K562 (cell line): ENCODE results near the gene LPXN. TPM values are rescaled to one million over a fixed set of nuclear protein-coding genes. Genes with fewer than 3 reads are reported as not detected.

ENCODE experiments used
- ATAC-seq: fragments of 200-7000 bp; cut with Tn5 transposase; 3 replicates; pipeline ENCODE4 v1.9.1; 2020; ENCODE audit warnings: moderate library complexity
- BruUV-seq: library from RNA; stranded (reverse); fragments of 400-500 nt; replicated peaks from 2 replicates; lab custom pipeline; 2021; lab: Mats Ljungman, UMichigan
- CTCF ChIA-PET: fragments of 300-600 bp; formaldehyde crosslinking; extraction: SDS; loops from one replicate; lab custom pipeline; 2021; ENCODE audit warnings: low intra/inter-chr PET ratio; lab: Yijun Ruan, JAX
- POLR2A ChIA-PET: fragments of 300-600, 350-650 bp; sonication (Branson Sonifier 250); formaldehyde crosslinking; extraction: SDS; loops from one replicate; lab custom pipeline; 2021; ENCODE audit warnings: antibody characterized with exemption, inconsistent platforms; lab: Yijun Ruan, JAX
- DNase-seq, 4 experiments: peaks; one replicate each; pipeline versions ENCODE4 v3.0.0 to v3.0.0-alpha.2; 2011 to 2018; ENCODE audit warnings: low spot score in 3 of 4, mixed read lengths in 3 of 4; ENCODE audit errors: extremely low read depth in 1 of 4
- FAIRE-seq: peaks from 2 replicates; lab custom pipeline; 2011; peaks lifted over from hg19 to GRCh38; lab: Jason Lieb, UNC
- H2AFZ ChIP-seq: 2 replicates; pipeline ENCODE4 v1.6.0; 2011; ENCODE audit warnings: low read depth, low read length, control low read depth, inconsistent platforms
- H3K27ac ChIP-seq: fragments of 200-600 bp; 3 replicates; pipeline ENCODE4 v1.8.0; 2011; ENCODE audit warnings: low read depth, mild to moderate bottlenecking, control low read depth, inconsistent platforms, low read length, moderate library complexity, mixed read lengths; ENCODE audit errors: extremely low read depth
- H3K27me3 ChIP-seq, 2 experiments: fragments of 300-600 bp in 1 of 2; 2 replicates in 1 of 2; 3 replicates in 1 of 2; pipeline versions ENCODE4 v1.6.0 to v1.8.0; 2011; ENCODE audit warnings: inconsistent platforms in 2 of 2, low read length in 2 of 2, mild to moderate bottlenecking in 1 of 2, mixed read lengths in 1 of 2, moderate library complexity in 1 of 2; ENCODE audit not compliant: control insufficient read depth in 2 of 2, insufficient read depth in 2 of 2
- H3K36me3 ChIP-seq: fragments of 300-600 bp; 3 replicates; pipeline ENCODE4 v1.8.0; 2011; ENCODE audit warnings: mild to moderate bottlenecking, low read length, inconsistent platforms; ENCODE audit not compliant: control insufficient read depth, insufficient read depth
- H3K4me1 ChIP-seq, 2 experiments: fragments of 200-600 bp in 1 of 2; replicated peaks in 1 of 2; 2 replicates in 1 of 2; 3 replicates in 1 of 2; pipeline versions ENCODE4 v1.5.1 to v1.8.0; 2011; ENCODE audit warnings: inconsistent platforms in 2 of 2, low read length in 2 of 2, mild to moderate bottlenecking in 1 of 2, mixed read lengths in 1 of 2, moderate library complexity in 1 of 2; ENCODE audit not compliant: control insufficient read depth in 2 of 2, insufficient read depth in 2 of 2
- H3K4me2 ChIP-seq: 2 replicates; pipeline ENCODE4 v1.6.1; 2011; ENCODE audit warnings: low read length, control low read depth, inconsistent platforms, mixed read lengths; ENCODE audit not compliant: insufficient read depth
- H3K4me3 ChIP-seq: fragments of 200-600 bp; sonication (generic), shearing (Covaris generic); 2 replicates; pipeline ENCODE4 v1.5.1; 2016; ENCODE audit warnings: control low read depth, inconsistent platforms
- H3K79me2 ChIP-seq: fragments of 200-600 bp; 3 replicates; pipeline ENCODE4 v1.8.0; 2011; ENCODE audit warnings: low read length, inconsistent platforms; ENCODE audit not compliant: control insufficient read depth, insufficient read depth
- H3K9ac ChIP-seq, 2 experiments: 2 replicates each; pipeline versions ENCODE4 v1.6.0 to v1.6.1; 2011; ENCODE audit warnings: low read depth in 2 of 2, low read length in 2 of 2, control low read depth in 1 of 2, inconsistent platforms in 1 of 2, mild to moderate bottlenecking in 1 of 2, mixed read lengths in 1 of 2; ENCODE audit not compliant: insufficient read depth in 1 of 2
- H3K9me1 ChIP-seq: one replicate; pipeline ENCODE4 v1.6.0; 2011; ENCODE audit warnings: inconsistent platforms, mild to moderate bottlenecking, low read length, moderate library complexity; ENCODE audit not compliant: control insufficient read depth, insufficient read depth
- H3K9me3 ChIP-seq: replicated peaks from 2 replicates; pipeline ENCODE4 v1.5.1; 2011; ENCODE audit warnings: low read depth, low read length, inconsistent platforms; ENCODE audit not compliant: control insufficient read depth, insufficient read depth
- H4K20me1 ChIP-seq: replicated peaks from 2 replicates; pipeline ENCODE4 v1.6.1; 2011; ENCODE audit warnings: low read length, inconsistent platforms, mixed read lengths; ENCODE audit not compliant: control insufficient read depth, insufficient read depth
- BCLAF1 ChIP-seq, 2 experiments: fragments of 450-650 bp in 1 of 2; IDR thresholded peaks; 2 replicates each; pipeline ENCODE4 v1.6.1; 2011 to 2017; ENCODE audit warnings: low read depth in 2 of 2, antibody characterized with exemption in 1 of 2, borderline replicate concordance in 1 of 2, low read length in 1 of 2, mild to moderate bottlenecking in 1 of 2, mixed read lengths in 1 of 2; ENCODE audit not compliant: control insufficient read depth in 1 of 2
- CC2D1A ChIP-seq: fragments of 450-650 bp; IDR thresholded peaks from 2 replicates; pipeline ENCODE4 v1.6.1; 2017; ENCODE audit warnings: mild to moderate bottlenecking
- CHD4 ChIP-seq: fragments of 200-600 bp; sonication (generic); IDR thresholded peaks from 3 replicates; pipeline ENCODE4 v1.6.1; 2012; ENCODE audit warnings: low read depth, mild to moderate bottlenecking, mixed read lengths, low read length, inconsistent platforms; ENCODE audit not compliant: insufficient read depth, insufficient replicate concordance, poor library complexity, severe bottlenecking
- CSDE1 ChIP-seq, 2 experiments: fragments of 450-650 bp; IDR thresholded peaks; 2 replicates each; pipeline ENCODE4 v1.6.1; 2016; ENCODE audit warnings: mild to moderate bottlenecking in 1 of 2
- E2F4 ChIP-seq: sonication (generic); formaldehyde crosslinking; IDR thresholded peaks from 2 replicates; pipeline ENCODE4 v1.8.0; 2022; ENCODE audit warnings: mild to moderate bottlenecking, low read depth, missing genetic modification reagents
- ERF ChIP-seq: fragments of 450-650 bp; formaldehyde crosslinking; IDR thresholded peaks from 2 replicates; pipeline ENCODE4 v1.4.0; 2020; ENCODE audit warnings: mild to moderate bottlenecking, mixed read lengths
- HNRNPLL ChIP-seq: fragments of 200-400 bp; formaldehyde crosslinking; IDR thresholded peaks from 2 replicates; pipeline ENCODE4 v1.6.1; 2017; ENCODE audit warnings: low read length, low read depth, mild to moderate bottlenecking; ENCODE audit not compliant: poor library complexity, severe bottlenecking
- HOMEZ ChIP-seq: fragments of 250-450 bp; sonication (Bioruptor Pico); IDR thresholded peaks from 2 replicates; pipeline ENCODE4 v1.4.0; 2020; ENCODE audit warnings: mild to moderate bottlenecking, moderate library complexity
- KDM5B ChIP-seq: fragments of 200-600 bp; sonication (generic); IDR thresholded peaks from 2 replicates; pipeline ENCODE4 v1.6.1; 2012; ENCODE audit warnings: low read depth, mild to moderate bottlenecking, moderate library complexity, low read length, control low read depth, inconsistent platforms; ENCODE audit not compliant: insufficient replicate concordance
- MXI1 ChIP-seq: IDR thresholded peaks from 2 replicates; pipeline ENCODE4 v1.6.1; 2011; ENCODE audit warnings: low read depth, mild to moderate bottlenecking, improper control_type of control experiment, low read length
- POLR2AphosphoS5 ChIP-seq: IDR thresholded peaks from 2 replicates; pipeline ENCODE4 v1.6.1; 2011; ENCODE audit warnings: mild to moderate bottlenecking, low read depth, low read length, moderate library complexity; ENCODE audit not compliant: control insufficient read depth, insufficient read depth
- SMARCE1 ChIP-seq: fragments of 450-650 bp; IDR thresholded peaks from 2 replicates; pipeline ENCODE4 v1.7.1; 2016; ENCODE audit warnings: mild to moderate bottlenecking
- TFAM ChIP-seq: fragments of 250-450 bp; sonication (Bioruptor Pico); conservative IDR thresholded peaks from 2 replicates; pipeline ENCODE4 v1.5.0; 2021; ENCODE audit warnings: mild to moderate bottlenecking, moderate library complexity
- ZNF583 ChIP-seq: fragments of 250-450 bp; sonication (Bioruptor Pico); IDR thresholded peaks from 2 replicates; pipeline ENCODE4 v1.4.0; 2020
- ZNF586 ChIP-seq: fragments of 450-650 bp; formaldehyde crosslinking; conservative IDR thresholded peaks from 2 replicates; pipeline ENCODE4 v1.4.0; 2020; ENCODE audit warnings: mild to moderate bottlenecking, moderate library complexity
- WGBS: fragments of 100-300 bp; shearing (Covaris generic); methylation state at CpG from one replicate; pipeline ENCODE4 v1.1.6; 2016; ENCODE audit warnings: low coverage, mixed read lengths; ENCODE audit not compliant: insufficient coverage; ENCODE audit errors: missing lambda C conversion rate; 5-methylcytosine and 5-hydroxymethylcytosine counted together
- in situ Hi-C: fragments of 300-500 bp; cut with MboI; formaldehyde crosslinking; loops from 4 replicates; pipeline ENCODE4 v1.15.0; 2018; ENCODE audit warnings: inconsistent platforms, mixed read lengths
- intact Hi-C: fragments of 100-400 bp; cut with micrococcal nuclease; formaldehyde crosslinking; loops from 2 replicates; pipeline ENCODE4 v1.14.2; 2022
- polyA plus RNA-seq, 8 experiments: library from polyadenylated mRNA; depleted of rRNA in 4 of 8; stranded (reverse) in 5 of 8; unstranded in 3 of 8; fragments of >200 nt; fragmentation: Nextera tagmentation in 2 of 8; fragmentation: Illumina TruSeq in 1 of 8; extraction: Ambion mirVana in 2 of 8; extraction: Trizol in 1 of 8; gene quantifications; 2 replicates each; pipeline versions ENCODE4 v1.2.1 to v1.2.3, GENCODE V29; 2011 to 2014; ENCODE audit warnings: inconsistent platforms in 1 of 8, missing spikeins in 1 of 8
- total RNA-seq, 7 experiments: library from RNA; depleted of rRNA in 6 of 7; stranded (reverse); fragments of >200 nt in 6 of 7; fragmentation: Illumina TruSeq in 2 of 7; extraction: Trizol in 2 of 7; gene quantifications; 2 replicates each; pipeline versions ENCODE4 v1.2.1 to v1.2.3, GENCODE V29; 2011 to 2021; ENCODE audit warnings: low replicate concordance in 1 of 7

The LPXN gene
- total and polyA plus RNA-seq, 9 of the 15 experiments (the other 6 are each of a cell fraction or from before 2014, with no cell fraction given), result 0.73 to 3.1 (median 2.0) TPM

- TF ChIP-seq BCLAF1 (IDR thresholded peaks at IDR 0.05; ENCODE audit: borderline replicate concordance in 1 of 2, control insufficient read depth in 1 of 2, low read depth in 2 of 2, low read length in 1 of 2), result no peak
Measured at GRCh38 chr11:58596621-58597020, 21.0 kb upstream of the LPXN start (continued).

GRCh38 chr11:58594826-58595225, 19.2 kb upstream of the LPXN start:
- Histone ChIP-seq H2AFZ (no peak overlapping the region), H3K4me3 (no peak overlapping the region), H3K27me3 (no peaks in the 10 kb centered on the region), H4K20me1 (no peaks in the 10 kb centered on the region), H3K9me3 (no peaks in the 10 kb centered on the region), H3K27ac (no peak overlapping the region), H3K4me1 (peaks cover 4 to 16% of the 10 kb centered on the region in 2 experiments; a peak in 4 of 5 replicates), H3K9ac (no peak overlapping the region), H3K4me2 (no peak overlapping the region), H3K36me3 (peaks cover 47% of the 10 kb centered on the region), H3K9me1 (peaks cover 3% of the 10 kb centered on the region), H3K79me2 (peaks cover 100% of the 10 kb centered on the region)
- FAIRE-seq (no peak), ATAC-seq (no peak), DNase-seq (no peak)
- intact Hi-C loops, result no loop called here
- no TSS peak for BruUV-seq
- WGBS, result 73% methylated on average over 4 of the region's 4 CpGs
- POLR2A ChIA-PET, result interaction anchor here (1.1 kb wide), 1 partner anchor 36 kb away, joined by 3 read pairs; no protein-coding TSS in a partner anchor
- in situ Hi-C loops, result no loop called here
- CTCF ChIA-PET, result no interaction called here
- no peak for TF ChIP-seq ZNF586 (CRISPR knock-in tag)
- no peak for TF ChIP-seq TFAM (CRISPR knock-in tag)
- TF ChIP-seq KDM5B, result no peak
- TF ChIP-seq CSDE1 (IDR thresholded peaks at IDR 0.05), result no peak
- no peak for TF ChIP-seq HOMEZ
- TF ChIP-seq MXI1, result no peak
- TF ChIP-seq SMARCE1, result no peak
- TF ChIP-seq CHD4, result no peak
- TF ChIP-seq ZNF583 (CRISPR knock-in tag), result no peak
- no peak for TF ChIP-seq E2F4
- no peak for TF ChIP-seq POLR2AphosphoS5
- TF ChIP-seq ERF (CRISPR knock-in tag), result no peak
- TF ChIP-seq HNRNPLL, result no peak
- TF ChIP-seq CC2D1A, result no peak
